Body of pancreas (tissue), 4 donors: ENCODE data around the gene FBN1.

Experiments
- CTCF ChIP-seq, 7 experiments: fragments of 450-650 bp in 4 of 7; fragments of 200-600 bp in 3 of 7; sonication (generic) in 3 of 7; IDR thresholded peaks; one replicate each; pipeline ENCODE4 v1.5.1; 2016 to 2019; ENCODE audit warnings: antibody characterized with exemption in 7 of 7
- POLR2A ChIP-seq, 3 donors: fragments of 450-650 bp; IDR thresholded peaks; one replicate each; pipeline ENCODE4 v1.6.1; 2016; ENCODE audit warnings: antibody characterized with exemption in 3 of 3, mild to moderate bottlenecking in 2 of 3

DNA sequence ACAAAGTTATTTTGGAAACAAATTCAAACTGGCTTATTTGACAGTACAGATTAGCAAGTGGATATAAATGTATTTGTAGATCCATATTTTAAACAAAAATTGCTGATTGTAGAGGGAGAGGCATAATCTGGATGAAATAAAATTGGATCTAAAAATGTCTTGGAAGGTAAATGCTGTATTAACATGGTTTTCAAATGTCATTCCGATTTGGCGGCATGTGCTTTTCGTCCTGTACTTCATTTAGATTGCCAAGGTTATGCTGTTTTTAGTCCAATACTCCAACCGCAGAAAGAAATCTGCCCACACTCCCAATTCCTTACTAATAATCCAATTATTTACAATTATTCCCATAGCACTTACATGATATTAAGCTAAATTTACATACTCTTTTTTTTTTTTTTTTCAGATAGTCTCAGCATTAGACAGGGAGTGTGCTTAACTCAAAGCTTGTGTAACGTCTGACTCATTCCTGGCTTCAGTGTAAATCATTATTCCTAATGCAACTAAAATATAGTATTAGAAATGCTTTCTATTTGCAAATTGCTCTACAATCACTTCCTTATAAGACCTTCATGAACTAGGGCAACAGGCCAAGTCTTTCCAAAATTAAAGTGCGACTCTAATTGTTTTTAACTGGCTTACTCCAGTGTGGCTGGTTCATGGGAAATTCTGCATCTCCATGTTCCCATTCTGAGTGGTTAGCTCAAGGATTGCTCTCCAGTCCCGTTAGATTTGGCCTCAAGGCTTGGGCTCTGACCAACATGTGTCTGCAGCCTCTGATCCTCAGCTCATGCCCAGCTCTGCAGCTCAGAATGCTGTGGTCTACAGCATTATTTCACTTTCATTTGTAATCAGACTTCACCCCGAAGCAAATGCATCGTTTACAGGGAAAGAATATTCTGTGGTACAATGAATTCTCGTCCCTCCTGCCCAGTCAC is 103.9 kb downstream of the FBN1 start:
- TF ChIP-seq CTCF (IDR thresholded peaks at IDR 0.05) (no peak), POLR2A (IDR thresholded peaks at IDR 0.05) (no peak)
